ENCODE measurements around the gene ANKRD9.

The ANKRD9 gene

GRCh38 chr14:102506626-102506925 lies 3.0 kb downstream of the ANKRD9 start:
- no peak overlapping the region for H2BK12ac ChIP-seq (ENCODE audit: low read length)
- no CpG with 5 or more reads among the region's 11 CpGs for WGBS (ENCODE audit: extremely low coverage, insufficient coverage, insufficient read length)

GRCh38 chr14:102505775-102506625 lies 3.6 kb downstream of the ANKRD9 start:
- Histone ChIP-seq H2BK5ac (ENCODE audit: low read depth, low read length, poor library complexity) (no peak overlapping the region), H3K14ac (ENCODE audit: low read length) (no peak overlapping the region), H3K9ac (ENCODE audit: low read length) (no peak overlapping the region), H3K9me3 (ENCODE audit: insufficient read depth, low read depth, low read length) (no peaks in the 10 kb centered on the region), H4K91ac (ENCODE audit: low read depth, low read length) (no peak overlapping the region), H3K79me1 (ENCODE audit: low read length) (peaks cover 8% of the 10 kb centered on the region), H2BK12ac (ENCODE audit: low read length) (no peak overlapping the region), H3K23ac (ENCODE audit: low read length) (no peak overlapping the region), H3K4me3 (ENCODE audit: low read depth, low read length) (no peak overlapping the region), H3K18ac (ENCODE audit: low read length) (no peak overlapping the region), H3K4me1 (ENCODE audit: control insufficient read depth in 1 of 2, insufficient read depth in 2 of 2, low read length in 2 of 2) (peaks cover 11 to 16% of the 10 kb centered on the region in 2 experiments), H2AK5ac (ENCODE audit: low read length) (no peak overlapping the region), H4K12ac (ENCODE audit: low read depth, low read length) (no peak overlapping the region), H3K27ac (ENCODE audit: low read depth, low read length) (no peak overlapping the region), H2BK120ac (ENCODE audit: insufficient read depth, low read length, poor library complexity) (no peak overlapping the region), H2AFZ (ENCODE audit: insufficient read depth, low read length, poor library complexity) (no peak overlapping the region), H3K4me2 (ENCODE audit: low read length) (no peak overlapping the region), H3K27me3 (ENCODE audit: insufficient read depth, low read length) (no peaks in the 10 kb centered on the region), H3K36me3 (ENCODE audit: control insufficient read depth in 1 of 2, insufficient read depth in 2 of 2, low read length in 2 of 2) (peaks cover 19 to 21% of the 10 kb centered on the region in 2 experiments), H4K8ac (ENCODE audit: low read depth, low read length) (no peak overlapping the region), H3K79me2 (ENCODE audit: control insufficient read depth, insufficient read depth, low read length, poor library complexity) (peaks cover 6% of the 10 kb centered on the region), H3K4ac (ENCODE audit: low read depth, low read length) (no peak overlapping the region)
- no CpG with 5 or more reads among the region's 19 CpGs for WGBS (ENCODE audit: extremely low coverage, insufficient coverage, insufficient read length)
- no peak for DNase-seq

More at GRCh38 chr14:102506626-102506925, 3.0 kb downstream of the ANKRD9 start:
- H3K4ac ChIP-seq (ENCODE audit: low read depth, low read length), result no peak overlapping the region
- H3K9ac ChIP-seq (ENCODE audit: low read length), result no peak overlapping the region
- no peak overlapping the region for H2BK120ac ChIP-seq (ENCODE audit: insufficient read depth, low read length, poor library complexity)
- no peak overlapping the region for H4K91ac ChIP-seq (ENCODE audit: low read depth, low read length)
- no peaks in the 10 kb centered on the region for H3K9me3 ChIP-seq (ENCODE audit: insufficient read depth, low read depth, low read length)
- no peak overlapping the region for H3K18ac ChIP-seq (ENCODE audit: low read length)
- H3K4me3 ChIP-seq (ENCODE audit: low read depth, low read length), result no peak overlapping the region
- H3K79me1 ChIP-seq (ENCODE audit: low read length), result peaks cover 10% of the 10 kb centered on the region
- H3K79me2 ChIP-seq (ENCODE audit: control insufficient read depth, insufficient read depth, low read length, poor library complexity), result peaks cover 6% of the 10 kb centered on the region
- DNase-seq, result no peak
- no peak overlapping the region for H3K14ac ChIP-seq (ENCODE audit: low read length)
- H3K4me1 ChIP-seq (ENCODE audit: control insufficient read depth in 1 of 2, insufficient read depth in 2 of 2, low read length in 2 of 2), result peaks cover 15 to 22% of the 10 kb centered on the region in 2 experiments
- no peak overlapping the region for H2AK5ac ChIP-seq (ENCODE audit: low read length)
- H3K27ac ChIP-seq (ENCODE audit: low read depth, low read length), result no peak overlapping the region
- H2AFZ ChIP-seq (ENCODE audit: insufficient read depth, low read length, poor library complexity), result no peak overlapping the region
- H4K8ac ChIP-seq (ENCODE audit: low read depth, low read length), result no peak overlapping the region
- H3K4me2 ChIP-seq (ENCODE audit: low read length), result no peak overlapping the region
- H3K23ac ChIP-seq (ENCODE audit: low read length), result no peak overlapping the region
- no peak overlapping the region for H4K12ac ChIP-seq (ENCODE audit: low read depth, low read length)
- no peaks in the 10 kb centered on the region for H3K27me3 ChIP-seq (ENCODE audit: insufficient read depth, low read length)
- H2BK5ac ChIP-seq (ENCODE audit: low read depth, low read length, poor library complexity), result no peak overlapping the region
- H3K36me3 ChIP-seq (ENCODE audit: control insufficient read depth in 1 of 2, insufficient read depth in 2 of 2, low read length in 2 of 2), result peaks cover 19 to 21% of the 10 kb centered on the region in 2 experiments

DNA sequence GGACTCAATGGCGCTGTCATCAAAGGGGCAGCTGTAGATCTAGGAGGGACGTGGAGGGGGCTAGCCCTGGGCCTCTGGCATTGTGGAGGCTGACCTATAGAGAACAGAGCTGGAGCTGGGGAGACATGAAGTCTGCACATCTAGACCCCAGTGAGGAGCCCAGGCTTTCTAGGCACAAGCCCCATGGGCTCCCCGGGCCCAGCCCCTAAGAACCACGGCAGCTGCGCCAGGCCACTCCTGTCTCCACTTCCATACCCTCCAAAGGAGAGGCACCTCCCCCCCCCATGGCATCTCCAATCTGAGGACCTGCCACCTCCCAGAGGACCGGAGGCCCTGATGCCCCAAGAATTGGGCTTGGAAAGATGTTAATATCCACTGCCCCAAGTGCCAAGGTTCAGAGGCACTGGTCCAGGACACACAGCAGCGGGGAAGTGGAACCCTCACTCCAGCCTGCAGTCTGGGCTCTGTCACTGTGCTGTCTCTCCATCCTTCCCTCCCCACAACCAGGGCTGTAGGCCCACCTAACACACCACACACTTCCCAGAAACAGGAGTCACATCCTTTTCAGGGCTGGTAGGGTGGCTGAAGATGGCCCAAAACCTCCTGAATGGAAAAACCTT lies 4.5 kb downstream of the ANKRD9 start:
- peaks cover 2% of the 10 kb centered on the region for H3K79me1 ChIP-seq (ENCODE audit: low read length)
- no peak overlapping the region for H2BK5ac ChIP-seq (ENCODE audit: low read depth, low read length, poor library complexity)
- H3K79me2 ChIP-seq (ENCODE audit: control insufficient read depth, insufficient read depth, low read length, poor library complexity), result peaks cover 5% of the 10 kb centered on the region
- no peak overlapping the region for H2AK5ac ChIP-seq (ENCODE audit: low read length)
- no peak overlapping the region for H2BK12ac ChIP-seq (ENCODE audit: low read length)
- no peak overlapping the region for H3K9ac ChIP-seq (ENCODE audit: low read length)
- H3K36me3 ChIP-seq (ENCODE audit: control insufficient read depth in 1 of 2, insufficient read depth in 2 of 2, low read length in 2 of 2), result peaks cover 21% of the 10 kb centered on the region in 2 experiments
- no peaks in the 10 kb centered on the region for H3K27me3 ChIP-seq (ENCODE audit: insufficient read depth, low read length)
- no CpG with 5 or more reads among the region's 7 CpGs for WGBS (ENCODE audit: extremely low coverage, insufficient coverage, insufficient read length)
- H3K4me1 ChIP-seq (ENCODE audit: control insufficient read depth in 1 of 2, insufficient read depth in 2 of 2, low read length in 2 of 2), result peaks cover 6 to 10% of the 10 kb centered on the region in 2 experiments
- no peak overlapping the region for H3K4me3 ChIP-seq (ENCODE audit: low read depth, low read length)
- no peak overlapping the region for H3K23ac ChIP-seq (ENCODE audit: low read length)
- no peak overlapping the region for H3K4me2 ChIP-seq (ENCODE audit: low read length)
- no peak overlapping the region for H4K12ac ChIP-seq (ENCODE audit: low read depth, low read length)
- H3K27ac ChIP-seq (ENCODE audit: low read depth, low read length), result no peak overlapping the region
- no peak overlapping the region for H2AFZ ChIP-seq (ENCODE audit: insufficient read depth, low read length, poor library complexity)
- no peaks in the 10 kb centered on the region for H3K9me3 ChIP-seq (ENCODE audit: insufficient read depth, low read depth, low read length)
- no peak overlapping the region for H2BK120ac ChIP-seq (ENCODE audit: insufficient read depth, low read length, poor library complexity)
- DNase-seq, result no peak
- H4K8ac ChIP-seq (ENCODE audit: low read depth, low read length), result no peak overlapping the region
- no peak overlapping the region for H3K14ac ChIP-seq (ENCODE audit: low read length)
- no peak overlapping the region for H4K91ac ChIP-seq (ENCODE audit: low read depth, low read length)
- no peak overlapping the region for H3K4ac ChIP-seq (ENCODE audit: low read depth, low read length)
- no peak overlapping the region for H3K18ac ChIP-seq (ENCODE audit: low read length)

DNA sequence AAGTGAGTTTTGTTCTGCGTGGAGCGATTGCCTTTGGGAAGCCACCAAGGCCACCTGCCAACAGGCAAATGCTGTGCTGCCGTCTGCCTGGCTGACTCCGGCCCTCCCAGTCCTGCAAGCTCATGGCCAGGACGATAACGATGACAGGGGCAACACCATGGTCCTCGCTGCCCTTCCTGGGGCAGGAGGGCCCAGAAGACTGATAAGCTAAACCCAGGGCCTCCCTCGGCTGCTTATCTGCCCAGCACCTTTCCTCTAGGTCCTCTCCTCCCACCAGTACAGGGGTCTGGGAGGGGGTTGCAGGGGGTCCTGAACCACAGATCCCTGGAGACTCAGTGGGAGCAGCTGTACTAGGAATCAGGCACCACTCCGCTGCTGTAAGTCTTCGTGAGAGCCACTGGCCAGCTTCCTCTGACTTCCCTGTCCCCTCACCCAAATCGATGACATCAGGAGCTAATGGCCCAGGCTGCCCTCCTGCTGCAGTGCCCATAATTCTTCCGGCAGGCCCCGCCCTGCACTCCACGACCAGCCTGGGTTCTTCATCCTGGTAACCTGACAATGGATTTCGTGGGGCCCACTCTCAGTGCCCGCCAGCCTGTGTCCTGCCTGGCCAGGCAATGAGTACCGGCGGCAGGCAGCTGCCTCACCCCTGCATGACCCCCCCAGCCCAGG lies 5.1 kb downstream of the ANKRD9 start:
- Histone ChIP-seq H4K8ac (ENCODE audit: low read depth, low read length) (no peak overlapping the region), H2BK120ac (ENCODE audit: insufficient read depth, low read length, poor library complexity) (no peak overlapping the region), H3K4me3 (ENCODE audit: low read depth, low read length) (no peak overlapping the region), H3K23ac (ENCODE audit: low read length) (no peak overlapping the region), H4K91ac (ENCODE audit: low read depth, low read length) (no peak overlapping the region), H3K27me3 (ENCODE audit: insufficient read depth, low read length) (no peaks in the 10 kb centered on the region), H4K12ac (ENCODE audit: low read depth, low read length) (no peak overlapping the region), H3K79me2 (ENCODE audit: control insufficient read depth, insufficient read depth, low read length, poor library complexity) (peaks cover 3% of the 10 kb centered on the region), H3K9me3 (ENCODE audit: insufficient read depth, low read depth, low read length) (no peaks in the 10 kb centered on the region), H2AK5ac (ENCODE audit: low read length) (no peak overlapping the region), H3K27ac (ENCODE audit: low read depth, low read length) (no peak overlapping the region), H2AFZ (ENCODE audit: insufficient read depth, low read length, poor library complexity) (no peak overlapping the region), H3K18ac (ENCODE audit: low read length) (no peak overlapping the region), H3K4me2 (ENCODE audit: low read length) (no peak overlapping the region), H2BK5ac (ENCODE audit: low read depth, low read length, poor library complexity) (no peak overlapping the region), H3K79me1 (ENCODE audit: low read length) (no peaks in the 10 kb centered on the region), H3K4me1 (ENCODE audit: control insufficient read depth in 1 of 2, insufficient read depth in 2 of 2, low read length in 2 of 2) (peaks cover 6 to 11% of the 10 kb centered on the region in 2 experiments), H3K14ac (ENCODE audit: low read length) (no peak overlapping the region), H3K9ac (ENCODE audit: low read length) (no peak overlapping the region), H3K36me3 (ENCODE audit: control insufficient read depth in 1 of 2, insufficient read depth in 2 of 2, low read length in 2 of 2) (peaks cover 21 to 23% of the 10 kb centered on the region in 2 experiments), H2BK12ac (ENCODE audit: low read length) (no peak overlapping the region), H3K4ac (ENCODE audit: low read depth, low read length) (no peak overlapping the region)
- no CpG with 5 or more reads among the region's 18 CpGs for WGBS (ENCODE audit: extremely low coverage, insufficient coverage, insufficient read length)
- DNase-seq, result no peak

Measured in trophoblast cell (in vitro differentiated cells and primary cell).